SK-N-SH treated with all-trans-retinoic acid at 6 μM for 48 hours (cell line): ENCODE results near the gene MRPS23.

ENCODE experiments used
- ARNTL ChIP-seq: fragments of 450-650 bp; formaldehyde crosslinking; IDR thresholded peaks from 2 replicates; pipeline ENCODE4 v1.5.0; 2020; ENCODE audit warnings: low read depth, mild to moderate bottlenecking, moderate library complexity, borderline replicate concordance
- TCF4 ChIP-seq: fragments of 250-450 bp; sonication (Bioruptor Pico); IDR thresholded peaks from 2 replicates; pipeline ENCODE4 v1.8.0; 2021; ENCODE audit warnings: mild to moderate bottlenecking, moderate library complexity, borderline replicate concordance

DNA sequence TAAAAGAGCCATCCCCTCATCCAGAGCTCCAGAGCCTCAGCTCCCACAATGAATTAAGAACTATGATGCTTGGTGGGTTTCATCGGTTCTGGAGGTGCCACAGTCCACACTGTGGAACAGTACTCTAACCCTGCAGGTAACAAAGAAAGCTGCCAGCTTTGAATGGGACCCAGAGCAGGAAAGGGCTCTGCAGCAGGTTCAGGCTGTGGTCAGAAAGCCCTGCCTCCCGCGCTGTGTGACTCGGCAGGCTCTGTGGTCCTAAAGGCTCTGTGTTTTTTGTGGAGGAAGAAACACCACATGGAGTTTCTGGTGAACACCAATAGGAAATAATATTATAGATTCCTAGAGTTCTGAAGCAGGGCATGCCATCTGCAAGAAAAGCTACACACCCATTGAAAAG lies 32.5 kb downstream of the MRPS23 start:
- no peak for TF ChIP-seq ARNTL (CRISPR knock-in tag)
- no peak for TF ChIP-seq TCF4
